ENCODE results near the gene BAIAP2.

Gene BAIAP2

GRCh38 chr17:81150377-81151077 lies 115.6 kb downstream of the BAIAP2 start:
- Histone ChIP-seq H3K4me2 (ENCODE audit: low read depth, low read length, poor library complexity, severe bottlenecking) (no peak overlapping the region), H3K9me2 (replicated peaks; ENCODE audit: insufficient read depth, low read length) (no peaks in the 10 kb centered on the region)
- TF ChIP-seq CTCF (IDR thresholded peaks at IDR 0.05; ENCODE audit: insufficient read depth, low read length, poor library complexity, severe bottlenecking): no peak
- TF ChIP-seq EZH2phosphoT487 (conservative IDR thresholded peaks at IDR 0.05; ENCODE audit: low read length): no peak

GRCh38 chr17:81151278-81151677 lies 116.3 kb downstream of the BAIAP2 start:
- no peaks in the 10 kb centered on the region for H3K9me3 ChIP-seq (ENCODE audit: insufficient read depth, low read length)
- H3F3A ChIP-seq (ENCODE audit: insufficient read depth): no peaks in the 10 kb centered on the region
- TF ChIP-seq EZH2phosphoT487 (conservative IDR thresholded peaks at IDR 0.05; ENCODE audit: low read length) (no peak), CTCF (IDR thresholded peaks at IDR 0.05; ENCODE audit: insufficient read depth, low read length, poor library complexity, severe bottlenecking) (no peak)
- no peak overlapping the region for H3K9ac ChIP-seq (ENCODE audit: low read length)
- H3K36me3 ChIP-seq (ENCODE audit: low read length): no peaks in the 10 kb centered on the region
- H3K4me3 ChIP-seq (ENCODE audit: insufficient read depth, low read length, poor library complexity, severe bottlenecking): no peak overlapping the region
- no peaks in the 10 kb centered on the region for H3K79me2 ChIP-seq (ENCODE audit: insufficient read depth, low read length)
- no peaks in the 10 kb centered on the region for H3K27me3 ChIP-seq (ENCODE audit: low read length)
- H3K9me2 ChIP-seq (replicated peaks; ENCODE audit: insufficient read depth, low read length): no peaks in the 10 kb centered on the region
- H3K27ac ChIP-seq (ENCODE audit: low read depth, low read length): no peak overlapping the region
- no peaks in the 10 kb centered on the region for H4K20me1 ChIP-seq (ENCODE audit: low read depth, low read length)
- H2AFZ ChIP-seq (ENCODE audit: low read depth, low read length, severe bottlenecking): no peak overlapping the region
- no peak overlapping the region for H3K4me2 ChIP-seq (ENCODE audit: low read depth, low read length, poor library complexity, severe bottlenecking)

More at GRCh38 chr17:81150377-81151077, 115.6 kb downstream of the BAIAP2 start:
- Histone ChIP-seq H3K79me2 (ENCODE audit: insufficient read depth, low read length) (no peaks in the 10 kb centered on the region), H2AFZ (ENCODE audit: low read depth, low read length, severe bottlenecking) (no peak overlapping the region), H3K9me3 (ENCODE audit: insufficient read depth, low read length) (no peaks in the 10 kb centered on the region), H3K27ac (ENCODE audit: low read depth, low read length) (no peak overlapping the region), H3K36me3 (ENCODE audit: low read length) (no peaks in the 10 kb centered on the region), H3F3A (ENCODE audit: insufficient read depth) (no peaks in the 10 kb centered on the region), H4K20me1 (ENCODE audit: low read depth, low read length) (no peaks in the 10 kb centered on the region), H3K9ac (ENCODE audit: low read length) (no peak overlapping the region), H3K27me3 (ENCODE audit: low read length) (no peaks in the 10 kb centered on the region), H3K4me3 (ENCODE audit: insufficient read depth, low read length, poor library complexity, severe bottlenecking) (no peak overlapping the region)

GRCh38 chr17:81152288-81152828 lies 117.4 kb downstream of the BAIAP2 start:
- no peak for TF ChIP-seq EZH2phosphoT487 (conservative IDR thresholded peaks at IDR 0.05; ENCODE audit: low read length)
- no peak for TF ChIP-seq CTCF (IDR thresholded peaks at IDR 0.05; ENCODE audit: insufficient read depth, low read length, poor library complexity, severe bottlenecking)
- Histone ChIP-seq H2AFZ (ENCODE audit: low read depth, low read length, severe bottlenecking) (no peak overlapping the region), H3K9ac (ENCODE audit: low read length) (no peak overlapping the region), H4K20me1 (ENCODE audit: low read depth, low read length) (no peaks in the 10 kb centered on the region), H3K4me2 (ENCODE audit: low read depth, low read length, poor library complexity, severe bottlenecking) (no peak overlapping the region), H3K27me3 (ENCODE audit: low read length) (no peaks in the 10 kb centered on the region), H3K9me2 (replicated peaks; ENCODE audit: insufficient read depth, low read length) (no peaks in the 10 kb centered on the region), H3K79me2 (ENCODE audit: insufficient read depth, low read length) (no peaks in the 10 kb centered on the region), H3K4me3 (ENCODE audit: insufficient read depth, low read length, poor library complexity, severe bottlenecking) (no peak overlapping the region), H3K36me3 (ENCODE audit: low read length) (no peaks in the 10 kb centered on the region), H3K9me3 (ENCODE audit: insufficient read depth, low read length) (no peaks in the 10 kb centered on the region), H3K27ac (ENCODE audit: low read depth, low read length) (no peak overlapping the region), H3F3A (ENCODE audit: insufficient read depth) (no peaks in the 10 kb centered on the region)

Measured in SU-DHL-6 (cell line).